Activated B cell treated with CpG ODN at 0.5 μM for 24 hours (primary cell): ENCODE results near the gene JAK1. TPM values are rescaled to one million over a fixed set of nuclear protein-coding genes. Genes with fewer than 3 reads are reported as not detected.
"Not testable (repeated sequence)": the region's sequence is repeated elsewhere in the genome, so short reads cannot be mapped to it uniquely, and the experiment has no call there.

Experiments used
- ATAC-seq: fragments of 200-7000 bp; cut with Tn5 transposase; one replicate; pipeline ENCODE4 v1.10.0; 2021; ENCODE audit warnings: low read depth, mild to moderate bottlenecking, moderate library complexity
- CTCF ChIA-PET: fragments of 350-600 bp; sonication (Branson Sonifier 250); formaldehyde crosslinking; loops from one replicate; lab custom pipeline; 2021; ENCODE audit warnings: antibody characterized with exemption; lab: Charles Lee
- POLR2A ChIA-PET: fragments of 350-600 bp; sonication (Branson Sonifier 250); formaldehyde crosslinking; loops from one replicate; lab custom pipeline; 2021; ENCODE audit warnings: antibody characterized with exemption; lab: Charles Lee
- DNase-seq: peaks from one replicate; pipeline ENCODE4 v3.0.0; 2022
- H3K27ac Mint-ChIP-seq: one replicate; pipeline ENCODE4 v1.8.0; 2020; ENCODE audit warnings: mixed read lengths
- H3K27me3 Mint-ChIP-seq: one replicate; pipeline ENCODE4 v1.8.0; 2021; ENCODE audit warnings: mixed read lengths
- H3K36me3 Mint-ChIP-seq: one replicate; pipeline ENCODE4 v1.8.0; 2021; ENCODE audit warnings: low read depth, mixed read lengths
- H3K4me1 Mint-ChIP-seq: one replicate; pipeline ENCODE4 v1.8.0; 2021; ENCODE audit warnings: mixed read lengths
- H3K4me3 Mint-ChIP-seq: one replicate; pipeline ENCODE4 v1.8.0; 2020; ENCODE audit warnings: mild to moderate bottlenecking, mixed read lengths
- H3K9me3 Mint-ChIP-seq: one replicate; pipeline ENCODE4 v1.8.0; 2020; ENCODE audit warnings: mixed read lengths
- CTCF ChIP-seq: fragments of 200-600 bp; IDR thresholded peaks from one replicate; pipeline ENCODE4 v1.8.0; 2022; ENCODE audit warnings: antibody characterized with exemption, mild to moderate bottlenecking
- intact Hi-C: fragments of 100-400 bp; cut with micrococcal nuclease; formaldehyde crosslinking; loops from one replicate; pipeline ENCODE4 v1.15.1; 2024
- total RNA-seq: library from RNA; stranded (reverse); gene quantifications from 2 replicates; pipeline ENCODE4 v1.2.3, GENCODE V29; 2022

Gene JAK1
- total RNA-seq, 1 donor from 2014 or later, result 215 TPM

- ATAC-seq (peak; percentile 82), DNase-seq (no peak)
- Mint-ChIP-seq H3K4me1 (peaks cover 84% of the 10 kb centered on the region), H3K9me3 (peaks cover 2% of the 10 kb centered on the region), H3K36me3 (peaks cover 24% of the 10 kb centered on the region), H3K4me3 (peak overlapping the region; percentile 33), H3K27ac (peak overlapping the region; percentile 62), H3K27me3 (no peaks in the 10 kb centered on the region)
- POLR2A ChIA-PET, result interaction anchor here (1.1 to 1.6 kb wide), 2 partner anchors 22 to 68 kb away, joined by 3 read pairs; no protein-coding TSS in a partner anchor
- intact Hi-C loops, result loop anchor here (1.0 to 5.0 kb wide), 5 partner anchors 9 to 36 kb away; no protein-coding TSS in a partner anchor
- CTCF ChIA-PET, result no interaction called here
- TF ChIP-seq CTCF, result no peak
Measured at GRCh38 chr1:64933296-64934070, 32.9 kb downstream of the JAK1 start.

- no peak for TF ChIP-seq CTCF
- Mint-ChIP-seq H3K9me3 (no peaks in the 10 kb centered on the region), H3K4me3 (peak overlapping the region; percentile 33), H3K27me3 (no peaks in the 10 kb centered on the region), H3K4me1 (peaks cover 86% of the 10 kb centered on the region), H3K27ac (peak overlapping the region; percentile 62), H3K36me3 (peaks cover 21% of the 10 kb centered on the region)
- DNase-seq (no peak), ATAC-seq (no peak)
- CTCF ChIA-PET, result no interaction called here
- POLR2A ChIA-PET, result interaction anchor here (1.1 kb wide), 1 partner anchor 69 kb away, joined by 3 read pairs; no protein-coding TSS in a partner anchor
- intact Hi-C loops, result loop anchor here (1.0 to 5.0 kb wide), 5 partner anchors 9 to 36 kb away; no protein-coding TSS in a partner anchor
Measured at GRCh38 chr1:64932962-64933295, 33.4 kb downstream of the JAK1 start.

- H3K4me3 Mint-ChIP-seq, result not testable (repeated sequence)
Measured at GRCh38 chr1:64930640-64931039, 35.7 kb downstream of the JAK1 start.

GRCh38 chr1:64929221-64929620, 37.1 kb downstream of the JAK1 start:
- H3K27me3 Mint-ChIP-seq, result no peaks in the 10 kb centered on the region
- no peak overlapping the region for H3K4me3 Mint-ChIP-seq
- no peaks in the 10 kb centered on the region for H3K9me3 Mint-ChIP-seq
- H3K27ac Mint-ChIP-seq, result no peak overlapping the region
- peaks cover 27% of the 10 kb centered on the region for H3K36me3 Mint-ChIP-seq
- CTCF ChIA-PET, result no interaction called here
- DNase-seq (no peak), ATAC-seq (no peak)
- peaks cover 88% of the 10 kb centered on the region for H3K4me1 Mint-ChIP-seq
- TF ChIP-seq CTCF, result no peak
- POLR2A ChIA-PET, result interaction anchor here (0.6 to 0.7 kb wide), 2 partner anchors 8 to 48 kb away, joined by 5 to 10 read pairs; no protein-coding TSS in a partner anchor
- intact Hi-C loops, result no loop called here

More at GRCh38 chr1:64930640-64931039, 35.7 kb downstream of the JAK1 start:
- CTCF ChIA-PET, H3K9me3 Mint-ChIP-seq, H3K27me3 Mint-ChIP-seq, H3K27ac Mint-ChIP-seq, DNase-seq, POLR2A ChIA-PET, ATAC-seq: not testable (repeated sequence)
- Mint-ChIP-seq H3K36me3 (peaks cover 30% of the 10 kb centered on the region), H3K4me1 (peaks cover 88% of the 10 kb centered on the region)
- intact Hi-C loops, result loop anchor here (5.0 kb wide), 1 partner anchor 33 kb away; no protein-coding TSS in a partner anchor

GRCh38 chr1:64928325-64928724, 38.0 kb downstream of the JAK1 start:
- Mint-ChIP-seq H3K9me3 (no peaks in the 10 kb centered on the region), H3K4me1 (peaks cover 86% of the 10 kb centered on the region), H3K27ac (no peak overlapping the region), H3K4me3 (no peak overlapping the region), H3K27me3 (no peaks in the 10 kb centered on the region), H3K36me3 (peaks cover 27% of the 10 kb centered on the region)
- TF ChIP-seq CTCF, result no peak
- ChIA-PET CTCF (interaction anchor here (0.6 kb wide), 1 partner anchor 47 kb away, joined by 3 read pairs; no protein-coding TSS in a partner anchor), POLR2A (interaction anchor here (1.0 kb wide), 1 partner anchor 38 kb away, joined by 5 read pairs; the partner anchor contains the start of gene JAK1)
- intact Hi-C loops, result no loop called here
- no peak for DNase-seq
- no peak for ATAC-seq
